Activated CD4-positive, CD25-positive, alpha-beta regulatory T cell (primary cell): ENCODE results near the gene FTCDNL1.

Source experiments
- DNase-seq, 4 experiments: peaks; one replicate each; lab custom pipeline; 2025; lab: John Stamatoyannopoulos, UW

The FTCDNL1 gene

GRCh38 chr2:199791326-199791725 is 59.7 kb downstream of the FTCDNL1 start:
- DNase-seq, result no peak

DNA sequence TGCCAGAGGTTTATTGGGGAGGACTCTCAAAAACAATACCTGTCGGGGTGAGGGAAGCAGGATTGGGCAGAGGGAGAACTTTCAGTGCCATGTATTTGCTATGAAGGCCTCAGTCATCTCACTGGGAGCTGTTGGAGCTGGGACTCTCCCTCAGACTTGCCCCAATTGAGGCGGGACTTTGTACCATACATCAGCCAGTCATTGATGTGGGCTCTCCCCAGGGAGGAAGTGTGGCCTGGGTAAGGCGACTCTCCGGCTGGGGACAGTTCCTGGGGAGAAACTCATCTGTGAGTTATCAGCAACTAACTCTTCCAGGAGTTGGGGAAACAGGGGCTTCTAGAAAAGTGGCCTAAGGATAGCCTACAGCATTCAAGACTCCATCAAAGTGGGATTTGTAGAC is 66.5 kb downstream of the FTCDNL1 start:
- DNase-seq, result no peak

DNA sequence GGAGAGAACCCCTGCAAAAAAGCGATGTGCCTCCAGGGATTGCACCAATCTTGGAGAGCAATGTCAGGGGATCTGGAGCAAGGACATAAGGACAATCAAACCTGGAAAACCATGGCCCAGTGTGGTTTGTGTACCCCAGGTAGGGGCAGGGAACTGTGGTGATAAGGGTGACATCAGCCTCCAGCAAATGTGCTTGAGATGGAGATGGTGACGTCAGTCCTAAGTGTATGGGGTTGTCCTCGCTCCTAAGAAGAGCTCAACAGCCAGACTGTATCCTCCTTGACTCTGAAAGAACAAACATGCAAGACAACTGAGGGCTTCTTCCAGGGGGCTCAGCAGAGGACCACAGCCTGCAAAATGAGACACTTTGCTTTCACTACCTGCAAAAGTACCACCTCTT is 71.4 kb downstream of the FTCDNL1 start:
- no peak for DNase-seq

GRCh38 chr2:199778655-199779054 is 72.3 kb downstream of the FTCDNL1 start:
- DNase-seq, result no peak

DNA sequence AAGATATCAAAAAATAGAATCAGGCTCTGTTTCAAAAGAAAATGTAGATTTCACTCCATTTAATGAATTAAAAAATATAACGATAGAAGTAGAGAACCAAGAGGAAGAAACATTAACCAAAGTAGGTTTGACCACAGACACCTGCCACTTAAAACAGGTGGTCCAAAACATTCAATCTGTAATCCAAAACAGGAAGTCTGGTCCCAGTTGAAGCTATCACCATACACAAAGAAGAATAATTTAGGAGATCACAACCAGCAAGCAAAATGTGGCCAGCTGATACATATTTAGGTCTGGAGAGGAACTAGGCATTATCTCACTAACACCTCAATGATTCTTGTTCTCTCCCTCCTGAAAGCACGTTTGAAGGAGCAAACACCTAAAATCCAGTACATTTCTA is 73.1 kb downstream of the FTCDNL1 start:
- no peak for DNase-seq

DNA sequence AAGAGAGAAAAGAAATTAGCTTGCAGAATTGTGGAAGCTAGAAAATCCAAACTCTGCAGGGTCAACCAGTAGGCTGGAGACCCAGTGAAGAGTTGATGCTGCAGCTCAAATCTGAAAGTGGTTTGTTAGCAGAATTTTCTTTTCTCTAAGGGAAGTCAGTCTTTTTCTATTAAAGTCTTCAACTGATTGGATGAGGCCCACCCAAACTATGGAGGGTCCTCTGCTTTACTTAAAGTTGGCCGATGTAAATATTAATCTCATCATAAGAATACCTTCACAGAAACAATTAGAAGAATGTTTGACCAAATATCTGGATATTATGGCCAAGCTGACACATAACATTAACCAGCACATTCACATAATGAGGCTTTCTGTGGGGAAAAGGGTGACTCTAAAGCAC is 73.7 kb downstream of the FTCDNL1 start:
- no peak for DNase-seq

GRCh38 chr2:199775267-199775666 is 75.7 kb downstream of the FTCDNL1 start:
- no peak for DNase-seq

- DNase-seq, result no peak
Measured at GRCh38 chr2:199772035-199772976, 78.7 kb downstream of the FTCDNL1 start.

DNA sequence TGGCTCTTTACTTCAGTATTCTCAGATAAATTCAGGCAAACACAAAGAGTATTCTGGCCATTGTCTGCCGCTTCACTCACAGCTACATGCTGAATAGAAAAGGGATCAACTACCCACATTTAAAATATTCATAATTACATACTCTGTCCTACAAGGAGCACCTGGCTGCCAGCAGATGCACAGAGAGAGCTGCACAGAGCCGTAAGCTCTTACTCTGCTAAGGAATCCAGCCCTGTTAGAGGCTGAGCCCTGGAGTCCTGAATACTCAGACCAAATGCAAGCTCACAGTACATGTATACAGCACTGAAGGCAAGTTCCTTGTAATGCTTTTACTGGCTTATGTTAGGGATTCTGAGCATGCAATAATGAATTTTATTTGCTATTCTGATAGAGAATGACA is 80.3 kb downstream of the FTCDNL1 start:
- DNase-seq, result no peak

DNA sequence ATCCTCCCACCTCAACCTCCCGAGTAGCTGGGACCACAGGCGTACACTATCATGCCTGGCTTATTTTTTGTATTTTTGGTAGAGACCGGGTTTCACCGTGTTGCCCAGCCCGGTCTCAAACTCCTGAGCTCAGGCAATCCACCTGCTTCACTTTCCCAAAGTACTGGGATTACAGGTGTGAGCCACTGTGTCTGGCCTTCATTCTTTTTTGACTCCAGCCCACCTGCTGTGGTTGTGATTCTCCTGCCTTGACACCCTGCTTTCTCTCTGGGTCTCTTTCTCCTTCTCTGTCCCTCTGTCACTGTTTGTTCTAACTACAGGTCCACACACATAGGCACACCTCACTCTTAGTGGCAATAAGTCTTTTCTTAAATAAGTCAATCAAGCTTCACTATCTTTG is 85.3 kb downstream of the FTCDNL1 start:
- DNase-seq, result no peak

GRCh38 chr2:199764273-199764800 is 86.7 kb downstream of the FTCDNL1 start:
- DNase-seq, result no peak

GRCh38 chr2:199762963-199763362 is 88.0 kb downstream of the FTCDNL1 start:
- no peak for DNase-seq

GRCh38 chr2:199760574-199760973 is 90.4 kb downstream of the FTCDNL1 start:
- DNase-seq, result no peak

- no peak for DNase-seq
Measured at GRCh38 chr2:199757233-199757870, 93.6 kb downstream of the FTCDNL1 start.

DNA sequence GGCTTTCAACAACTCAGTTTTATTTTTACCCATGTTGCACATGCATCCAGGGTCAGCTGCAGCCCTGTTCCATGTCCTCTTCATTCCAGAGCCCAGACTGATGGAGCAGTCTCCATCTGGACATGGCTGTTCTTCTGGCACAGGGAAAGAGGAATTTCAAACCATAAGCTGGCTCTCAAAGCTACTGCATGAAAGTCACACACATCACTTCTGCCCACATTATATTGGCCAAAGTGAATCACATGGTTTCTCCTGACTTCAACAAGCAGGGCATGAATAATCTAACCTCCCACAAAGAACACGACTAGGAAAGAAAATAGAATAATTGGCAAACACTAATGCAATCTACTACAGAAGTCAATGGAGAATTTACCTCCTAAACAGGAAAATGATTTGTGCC is 94.2 kb downstream of the FTCDNL1 start:
- DNase-seq, result no peak

DNA sequence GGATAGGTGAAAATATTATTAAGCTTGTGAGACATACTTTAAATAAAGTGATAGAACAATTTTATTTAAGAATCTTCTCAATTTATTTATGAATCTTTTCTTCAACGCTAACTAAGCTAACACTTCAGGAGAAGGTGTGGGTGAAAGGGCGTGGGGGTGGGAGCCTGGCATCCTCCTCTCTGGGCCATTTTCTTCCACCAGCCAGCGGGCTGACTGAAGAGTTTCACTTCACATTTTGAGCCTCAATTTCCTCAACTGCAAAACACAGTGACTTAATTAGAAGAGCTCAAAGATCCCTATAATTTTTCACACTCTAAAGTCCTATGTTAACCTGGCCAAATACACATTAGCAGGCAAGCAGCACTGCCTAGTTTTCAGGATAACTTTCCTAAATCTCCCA is 94.8 kb downstream of the FTCDNL1 start:
- no peak for DNase-seq

DNA sequence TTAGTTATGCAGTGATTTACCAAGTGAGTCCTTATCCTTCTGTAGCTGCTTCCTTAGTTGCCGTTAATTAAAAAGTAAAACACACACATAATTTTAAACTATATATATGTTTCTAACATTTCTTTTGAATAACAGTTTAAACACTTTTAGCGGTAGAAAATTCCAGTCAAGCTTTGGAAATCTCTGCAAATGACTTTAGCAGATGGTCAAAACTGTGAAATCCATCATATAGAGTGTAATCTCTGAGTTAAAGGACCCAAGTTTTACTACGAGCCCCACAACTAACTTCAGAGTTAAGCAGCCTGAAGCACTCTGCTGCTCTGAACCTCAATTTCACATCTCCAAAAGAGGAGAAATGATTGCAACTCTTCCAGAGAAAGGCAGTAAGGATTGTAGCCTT is 96.2 kb downstream of the FTCDNL1 start:
- no peak for DNase-seq

- no peak for DNase-seq
Measured at GRCh38 chr2:199751492-199752120, 99.4 kb downstream of the FTCDNL1 start.

- DNase-seq, result no peak
Measured at GRCh38 chr2:199749571-199749970, 101.4 kb downstream of the FTCDNL1 start.

DNA sequence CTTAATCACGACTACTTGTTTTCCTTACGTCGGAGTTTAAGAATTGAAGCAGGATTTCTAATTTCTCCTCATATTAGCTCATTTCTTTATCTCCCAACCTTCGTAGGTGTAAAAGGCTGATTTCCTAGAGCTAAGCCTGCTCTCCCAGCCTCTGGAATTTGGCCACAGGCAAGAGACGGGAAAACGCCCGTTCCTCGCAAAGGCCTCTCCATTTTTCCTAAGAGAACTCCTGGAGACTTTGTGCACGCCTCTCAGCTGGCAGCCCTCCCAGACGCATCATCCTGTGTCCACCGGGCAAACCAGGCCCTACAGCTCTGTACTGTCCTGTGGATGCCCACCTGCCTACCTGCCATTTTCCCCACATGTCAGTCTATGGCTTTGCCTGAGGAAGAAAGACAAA is 106.3 kb downstream of the FTCDNL1 start:
- DNase-seq, result no peak

DNA sequence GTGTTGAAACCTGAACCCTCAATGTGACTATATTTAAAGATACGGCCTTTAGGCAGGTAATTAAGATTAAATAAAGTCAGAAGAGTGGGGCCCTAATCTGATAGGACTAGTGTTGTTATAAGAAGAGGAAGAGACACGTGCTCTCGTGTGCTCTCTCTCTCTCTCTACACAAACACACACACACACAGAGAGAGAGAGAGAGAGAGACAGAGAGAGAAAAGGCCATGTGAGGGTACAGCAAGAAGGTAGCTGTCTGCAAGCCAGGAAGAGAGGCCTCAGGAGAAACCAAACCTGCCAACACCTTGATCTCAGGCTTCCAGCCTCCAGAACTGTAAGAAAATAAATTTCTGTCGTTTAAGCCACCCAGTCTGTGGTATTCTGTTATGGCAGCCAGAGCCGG is 106.7 kb downstream of the FTCDNL1 start:
- DNase-seq, result no peak

DNA sequence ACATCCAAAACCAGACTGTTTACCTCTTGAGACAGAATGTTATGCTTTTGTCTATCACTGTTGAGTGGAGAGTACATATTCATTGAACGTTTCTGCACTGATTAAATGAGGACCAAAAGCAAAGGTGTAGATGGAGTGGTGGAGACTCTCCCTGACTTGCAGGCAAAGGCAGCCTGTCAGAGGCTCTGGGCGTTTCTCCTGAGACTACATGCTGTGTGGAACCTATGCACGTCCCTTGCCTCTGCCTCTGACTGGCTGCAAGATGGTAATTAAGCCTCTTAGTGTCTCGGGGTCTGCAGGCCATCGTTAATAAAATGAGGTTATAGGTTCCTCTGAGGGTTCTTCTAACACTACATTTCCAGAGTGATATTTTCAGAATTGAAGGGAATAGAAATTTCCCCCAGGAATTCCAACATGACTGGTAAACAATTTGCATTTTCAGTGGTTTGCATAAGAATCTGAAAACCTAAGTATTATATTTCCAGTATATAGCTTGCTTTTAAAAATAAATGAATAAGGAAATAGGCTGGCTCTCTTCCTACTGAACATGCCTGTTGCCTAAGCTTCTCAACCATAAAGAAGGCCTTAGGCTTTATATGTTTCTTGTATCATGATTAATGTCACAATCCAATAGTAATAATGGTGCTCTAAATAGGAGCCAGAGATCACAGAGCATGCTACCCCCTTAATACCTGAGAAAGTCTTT is 107.4 kb downstream of the FTCDNL1 start:
- DNase-seq, result no peak
